ENCODE results near the gene PAIP2B. TPM values are rescaled to one million over a fixed set of nuclear protein-coding genes. Genes with fewer than 3 reads are reported as not detected.
"Not testable (repeated sequence)": the region's sequence is repeated elsewhere in the genome, so short reads cannot be mapped to it uniquely, and the experiment has no call there.

PAIP2B gene
- total and polyA plus RNA-seq, 4 donors, result 1.4 to 10.4 (median 6.0) TPM

GRCh38 chr2:71238089-71238488, 11.2 kb upstream of the PAIP2B start:
- Histone ChIP-seq H3K27ac (ENCODE audit: low read depth in 1 of 2, low read length in 1 of 2) (peak overlapping the region in 1 of 2 donors; percentile 1), H3K9ac (ENCODE audit: insufficient read depth in 1 of 2, low read length in 2 of 2) (no peak overlapping the region), H3K4me3 (no peak overlapping the region), H3K27me3 (ENCODE audit: control insufficient read depth in 3 of 3, insufficient read depth in 3 of 3, low read length in 2 of 3) (peaks cover 0 to 7% (median 0%) of the 10 kb centered on the region in 3 donors), H3K36me3 (ENCODE audit: control insufficient read depth in 4 of 4, insufficient read depth in 4 of 4, low read length in 4 of 4) (no peaks in the 10 kb centered on the region), H3K9me3 (ENCODE audit: control insufficient read depth in 4 of 4, insufficient read depth in 3 of 4, low read length in 3 of 4) (no peaks in the 10 kb centered on the region), H3K4me1 (ENCODE audit: control insufficient read depth in 5 of 5, insufficient read depth in 5 of 5, low read length in 5 of 5) (peaks cover 0 to 7% (median 0%) of the 10 kb centered on the region in 5 donors)
- DNase-seq (no peak), ATAC-seq (ENCODE audit: insufficient read depth, low FRiP score) (no peak)
- no peak for TF ChIP-seq CTCF (IDR thresholded peaks at IDR 0.05; ENCODE audit: control extremely low read depth, extremely low read depth)

- H3K4me3 ChIP-seq, result no peak overlapping the region
- no peaks in the 10 kb centered on the region for H3K9me3 ChIP-seq (ENCODE audit: control insufficient read depth in 4 of 4, insufficient read depth in 3 of 4, low read length in 3 of 4)
- peaks cover 0 to 7% (median 0%) of the 10 kb centered on the region in 5 donors for H3K4me1 ChIP-seq (ENCODE audit: control insufficient read depth in 5 of 5, insufficient read depth in 5 of 5, low read length in 5 of 5)
- H3K27me3 ChIP-seq (ENCODE audit: control insufficient read depth in 3 of 3, insufficient read depth in 3 of 3, low read length in 2 of 3), result peaks cover 0 to 7% (median 0%) of the 10 kb centered on the region in 3 donors
- H3K9ac ChIP-seq (ENCODE audit: insufficient read depth in 1 of 2, low read length in 2 of 2), result no peak overlapping the region
- no peaks in the 10 kb centered on the region for H3K36me3 ChIP-seq (ENCODE audit: control insufficient read depth in 4 of 4, insufficient read depth in 4 of 4, low read length in 4 of 4)
- DNase-seq (no peak), ATAC-seq (ENCODE audit: insufficient read depth, low FRiP score) (no peak)
- WGBS, 2 donors, result 56 to 61% methylated on average over 7 of the region's 7 CpGs
- TF ChIP-seq CTCF (IDR thresholded peaks at IDR 0.05; ENCODE audit: control extremely low read depth, extremely low read depth), result no peak
- H3K27ac ChIP-seq (ENCODE audit: low read depth in 1 of 2, low read length in 1 of 2), result no peak overlapping the region
Observed at GRCh38 chr2:71235930-71236587, 9.2 kb upstream of the PAIP2B start.

GRCh38 chr2:71233072-71233471, 6.2 kb upstream of the PAIP2B start:
- H3K4me1 ChIP-seq (ENCODE audit: control insufficient read depth in 5 of 5, insufficient read depth in 5 of 5, low read length in 5 of 5); H3K27ac ChIP-seq (ENCODE audit: low read depth in 1 of 2, low read length in 1 of 2); H3K9ac ChIP-seq (ENCODE audit: insufficient read depth in 1 of 2, low read length in 2 of 2); H3K36me3 ChIP-seq (ENCODE audit: control insufficient read depth in 4 of 4, insufficient read depth in 4 of 4, low read length in 4 of 4); ATAC-seq (ENCODE audit: insufficient read depth, low FRiP score); H3K9me3 ChIP-seq (ENCODE audit: control insufficient read depth in 4 of 4, insufficient read depth in 3 of 4, low read length in 3 of 4); H3K27me3 ChIP-seq (ENCODE audit: control insufficient read depth in 3 of 3, insufficient read depth in 3 of 3, low read length in 2 of 3); H3K4me3 ChIP-seq; DNase-seq: not testable (repeated sequence)
- WGBS, 2 donors, result 86 to 92% methylated on average over 7 of the region's 7 CpGs

GRCh38 chr2:71226096-71226964, 573 bp downstream of the PAIP2B start:
- H3K9me3 ChIP-seq (ENCODE audit: control insufficient read depth in 4 of 4, insufficient read depth in 3 of 4, low read length in 3 of 4), result peaks cover 0 to 4% (median 0%) of the 10 kb centered on the region in 4 donors
- DNase-seq (peak; percentile 49 to 51 (median 51)), ATAC-seq (ENCODE audit: insufficient read depth, low FRiP score) (no peak)
- H3K36me3 ChIP-seq (ENCODE audit: control insufficient read depth in 4 of 4, insufficient read depth in 4 of 4, low read length in 4 of 4), result no peaks in the 10 kb centered on the region
- no peak for TF ChIP-seq CTCF (IDR thresholded peaks at IDR 0.05; ENCODE audit: control extremely low read depth, extremely low read depth)
- peak overlapping the region in 1 of 2 donors; percentile 79 for H3K9ac ChIP-seq (ENCODE audit: insufficient read depth in 1 of 2, low read length in 2 of 2)
- WGBS, 2 donors, result 2 to 5% methylated on average over 32 to 52 of the region's 52 CpGs
- H3K27ac ChIP-seq (ENCODE audit: low read depth in 1 of 2, low read length in 1 of 2), result peak overlapping the region; percentile 80 to 95
- H3K27me3 ChIP-seq (ENCODE audit: control insufficient read depth in 3 of 3, insufficient read depth in 3 of 3, low read length in 2 of 3), result no peaks in the 10 kb centered on the region
- peak overlapping the region; percentile 71 for H3K4me3 ChIP-seq
- peaks cover 0 to 9% (median 0%) of the 10 kb centered on the region in 5 donors for H3K4me1 ChIP-seq (ENCODE audit: control insufficient read depth in 5 of 5, insufficient read depth in 5 of 5, low read length in 5 of 5)
